ENCODE measurements around the gene C14orf119. TPM values are rescaled to one million over a fixed set of nuclear protein-coding genes. Genes with fewer than 3 reads are reported as not detected.

Gene C14orf119
- total RNA-seq, 1 experiment from 2014 or later, result 46.8 TPM

DNA sequence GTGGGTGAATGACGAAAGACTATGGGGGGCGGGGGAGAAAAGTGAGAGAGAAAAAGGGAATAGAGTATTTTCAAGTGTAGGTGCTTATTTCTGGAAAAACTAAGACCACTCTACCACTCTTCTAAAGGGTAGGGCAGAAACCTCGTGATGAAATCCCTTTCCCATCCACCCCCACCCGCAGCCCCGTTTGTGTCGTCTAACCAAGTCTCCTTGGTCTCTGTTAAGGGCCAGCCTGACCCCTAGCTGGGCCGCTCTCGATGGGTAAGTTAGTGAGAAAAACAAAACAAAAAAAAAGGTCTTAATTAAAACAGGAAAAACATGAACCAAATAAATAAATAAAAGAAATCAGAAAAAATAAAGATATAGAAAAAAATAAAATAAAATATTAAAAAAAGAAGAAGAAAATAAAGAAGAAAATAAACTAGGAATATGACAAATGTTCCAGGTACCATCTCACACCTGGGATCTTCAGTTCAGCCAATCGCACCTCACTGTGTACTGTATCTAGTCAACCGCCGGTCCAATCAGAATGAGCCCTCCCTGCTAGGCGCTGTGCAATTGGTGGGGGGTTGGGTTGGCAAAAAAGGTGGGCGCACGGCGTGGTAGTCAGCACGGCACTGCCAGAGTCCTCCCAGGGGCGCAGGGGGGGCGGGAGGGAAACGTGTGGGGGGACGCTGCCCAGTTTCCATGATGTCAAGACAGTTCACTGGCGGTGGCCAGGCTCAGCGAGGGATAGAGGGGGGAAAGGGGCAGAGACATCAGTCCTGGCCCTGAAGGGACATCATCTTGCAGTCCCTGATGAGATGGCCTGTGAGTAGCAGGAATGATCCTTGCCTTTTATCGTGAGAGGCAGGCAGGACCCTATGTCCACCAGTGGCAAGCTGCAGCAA is 28.2 kb upstream of the C14orf119 start:
- no peak overlapping the region for H2AFZ ChIP-seq (ENCODE audit: low read depth, low read length, poor library complexity, severe bottlenecking)
- TF ChIP-seq SP1 (IDR thresholded peaks at IDR 0.05; ENCODE audit: low read depth), result no peak
- no peak for TF ChIP-seq EZH2phosphoT487 (IDR thresholded peaks at IDR 0.05; ENCODE audit: borderline replicate concordance)
- no peak for TF ChIP-seq SRF (IDR thresholded peaks at IDR 0.05; ENCODE audit: low read depth)
- TF ChIP-seq, protein P1, sequence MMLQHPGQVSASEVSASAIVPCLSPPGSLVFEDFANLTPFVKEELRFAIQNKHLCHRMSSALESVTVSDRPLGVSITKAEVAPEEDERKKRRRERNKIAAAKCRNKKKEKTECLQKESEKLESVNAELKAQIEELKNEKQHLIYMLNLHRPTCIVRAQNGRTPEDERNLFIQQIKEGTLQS (IDR thresholded peaks at IDR 0.05), result no peak
- no peak for TF ChIP-seq YY1 (IDR thresholded peaks at IDR 0.05; ENCODE audit: extremely low read depth, insufficient replicate concordance, low read depth, low read length)
- TF ChIP-seq JUND (IDR thresholded peaks at IDR 0.05), result no peak
- no peak for TF ChIP-seq ZFX (IDR thresholded peaks at IDR 0.05)
- no peak for TF ChIP-seq EGR1 (IDR thresholded peaks at IDR 0.05; ENCODE audit: low read depth)
- TF ChIP-seq ELF1 (IDR thresholded peaks at IDR 0.05; ENCODE audit: borderline replicate concordance, low read depth), result no peak
- BruUV-seq (replicated peaks), result no TSS peak
- peaks cover 66% of the 10 kb centered on the region for H3K79me2 ChIP-seq (ENCODE audit: insufficient read depth, low read length)
- ATAC-seq, result no peak
- H3K9me3 ChIP-seq (ENCODE audit: control insufficient read depth in 1 of 2, insufficient read depth in 1 of 2, low read depth in 1 of 2, low read length in 2 of 2), result no peaks in the 10 kb centered on the region
- H3K27ac ChIP-seq (ENCODE audit: low read depth, low read length), result no peak overlapping the region
- CTCF ChIA-PET, result interaction anchor here (1.3 kb wide), 2 partner anchors 12 to 80 kb away, joined by 3 read pairs; no protein-coding TSS in a partner anchor
- DNase-seq (ENCODE audit: low read depth, low spot score), result no peak
- peaks cover 47 to 67% of the 10 kb centered on the region in 2 experiments for H3K36me3 ChIP-seq (ENCODE audit: control insufficient read depth in 1 of 2, insufficient read depth in 2 of 2, low read length in 2 of 2)
- H3K4me1 ChIP-seq (ENCODE audit: control insufficient read depth in 1 of 2, insufficient read depth in 2 of 2, low read length in 2 of 2), result peaks cover 35 to 42% of the 10 kb centered on the region in 2 experiments
- no peaks in the 10 kb centered on the region for H3K9me2 ChIP-seq (ENCODE audit: insufficient read depth)
- no peak overlapping the region for H3K9ac ChIP-seq (ENCODE audit: low read length)
- H3K4me2 ChIP-seq (ENCODE audit: low read length), result no peak overlapping the region
- intact Hi-C loops (cut with micrococcal nuclease), result no loop called here
- no peak overlapping the region for H3K4me3 ChIP-seq (replicated peaks in 1 of 2; ENCODE audit: low read depth in 1 of 2, low read length in 2 of 2)
- H3K27me3 ChIP-seq (ENCODE audit: insufficient read depth, low read length), result no peaks in the 10 kb centered on the region
- RAD21 ChIA-PET (ENCODE audit: low non-redundant PET in 1 of 2, low total read pairs in 2 of 2, uncharacterized antibody in 2 of 2, unreplicated experiment in 2 of 2), result no interaction called here
- no peaks in the 10 kb centered on the region for H4K20me1 ChIP-seq (ENCODE audit: insufficient read depth)
- POLR2A ChIA-PET, result interaction anchor here (1.9 kb wide), 1 partner anchor 42 kb away, joined by 10 read pairs; no protein-coding TSS in a partner anchor

Data from HCT116 (cell line).